Tibial nerve (tissue), 4 donors: ENCODE measurements around the gene ANO6.

Source experiments
- EP300 ChIP-seq, 2 donors: sonication (generic); formaldehyde crosslinking; IDR thresholded peaks; one replicate each; pipeline ENCODE4 v1.6.1; 2017; ENCODE audit warnings: antibody characterized with exemption in 2 of 2, mild to moderate bottlenecking in 1 of 2
- POLR2A ChIP-seq, 2 donors: fragments of 450-650 bp; IDR thresholded peaks; one replicate each; pipeline ENCODE4 v1.6.1; 2017; ENCODE audit warnings: antibody characterized with exemption in 2 of 2, mild to moderate bottlenecking in 2 of 2, moderate library complexity in 2 of 2
- TF ChIP-seq, protein P1 (sequence below), 5 experiments: fragments of 200-600 bp in 3 of 5; fragments of 450-650 bp in 2 of 5; sonication (generic) in 3 of 5; IDR thresholded peaks; one replicate each; pipeline ENCODE4 v1.5.1; 2016 to 2019; ENCODE audit warnings: antibody characterized with exemption in 5 of 5, mild to moderate bottlenecking in 3 of 5, moderate library complexity in 2 of 5

DNA sequence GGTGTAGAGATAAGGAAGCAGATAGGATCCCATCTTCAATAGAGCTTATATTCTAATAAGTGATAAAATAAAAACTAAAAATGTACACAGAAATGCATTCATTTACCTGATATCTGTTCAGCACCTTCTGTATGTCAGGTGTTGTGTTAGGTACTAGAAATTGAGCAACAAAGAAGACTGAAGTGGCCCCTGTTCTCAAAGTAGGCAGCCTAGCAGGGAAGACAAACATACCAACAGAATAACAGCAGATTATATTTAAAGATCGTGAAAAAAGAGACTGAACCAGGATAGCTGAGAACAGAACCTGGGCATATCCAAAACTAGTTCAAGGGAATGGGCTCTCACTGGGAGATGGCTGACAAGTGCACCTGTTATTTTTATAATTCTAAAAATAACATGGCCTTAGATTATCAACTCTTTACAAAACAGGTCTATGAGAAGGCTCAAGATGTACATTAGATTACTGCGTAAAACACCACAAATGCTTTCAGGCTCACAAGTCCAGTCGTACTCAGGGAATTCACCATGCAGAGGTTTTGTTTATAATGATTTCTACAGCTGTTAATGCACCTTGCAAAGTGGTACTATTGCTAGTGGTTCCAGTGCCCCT lies 16.4 kb downstream of the ANO6 start:
- TF ChIP-seq, protein P1, sequence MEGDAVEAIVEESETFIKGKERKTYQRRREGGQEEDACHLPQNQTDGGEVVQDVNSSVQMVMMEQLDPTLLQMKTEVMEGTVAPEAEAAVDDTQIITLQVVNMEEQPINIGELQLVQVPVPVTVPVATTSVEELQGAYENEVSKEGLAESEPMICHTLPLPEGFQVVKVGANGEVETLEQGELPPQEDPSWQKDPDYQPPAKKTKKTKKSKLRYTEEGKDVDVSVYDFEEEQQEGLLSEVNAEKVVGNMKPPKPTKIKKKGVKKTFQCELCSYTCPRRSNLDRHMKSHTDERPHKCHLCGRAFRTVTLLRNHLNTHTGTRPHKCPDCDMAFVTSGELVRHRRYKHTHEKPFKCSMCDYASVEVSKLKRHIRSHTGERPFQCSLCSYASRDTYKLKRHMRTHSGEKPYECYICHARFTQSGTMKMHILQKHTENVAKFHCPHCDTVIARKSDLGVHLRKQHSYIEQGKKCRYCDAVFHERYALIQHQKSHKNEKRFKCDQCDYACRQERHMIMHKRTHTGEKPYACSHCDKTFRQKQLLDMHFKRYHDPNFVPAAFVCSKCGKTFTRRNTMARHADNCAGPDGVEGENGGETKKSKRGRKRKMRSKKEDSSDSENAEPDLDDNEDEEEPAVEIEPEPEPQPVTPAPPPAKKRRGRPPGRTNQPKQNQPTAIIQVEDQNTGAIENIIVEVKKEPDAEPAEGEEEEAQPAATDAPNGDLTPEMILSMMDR (IDR thresholded peaks at IDR 0.05): no peak
- TF ChIP-seq POLR2A (IDR thresholded peaks at IDR 0.05): no peak
- TF ChIP-seq EP300 (IDR thresholded peaks at IDR 0.05): no peak
